H1 (cell line): ENCODE results near the gene FGFR2. TPM values are rescaled to one million over a fixed set of nuclear protein-coding genes. Genes with fewer than 3 reads are reported as not detected.

Experiments used
- CTCF ChIA-PET: fragments of 300-600 bp; sonication (Branson Sonifier 250); formaldehyde crosslinking; loops from one replicate; lab custom pipeline; 2021; ENCODE audit not compliant: partially characterized antibody; lab: Charles Lee
- POLR2A ChIA-PET: fragments of 300-600 bp; sonication (Branson Sonifier 250); formaldehyde crosslinking; loops from one replicate; lab custom pipeline; 2021; ENCODE audit warnings: inconsistent platforms; ENCODE audit not compliant: partially characterized antibody; lab: Charles Lee
- DNase-seq, 2 experiments: peaks; one replicate each; pipeline versions ENCODE4 v3.0.0 to v3.0.0-alpha.2; 2010 to 2022; ENCODE audit warnings: low spot score in 2 of 2, low read depth in 1 of 2, mixed read lengths in 1 of 2
- FAIRE-seq: peaks from 2 replicates; lab custom pipeline; 2011; peaks lifted over from hg19 to GRCh38; lab: Jason Lieb, UNC
- H2AFZ ChIP-seq: 2 replicates; pipeline ENCODE4 v1.8.1; 2012; ENCODE audit warnings: low read length, inconsistent platforms
- H2AK5ac ChIP-seq: 2 replicates; pipeline ENCODE4 v1.6.1; 2013; ENCODE audit warnings: low read depth, low read length
- H2BK120ac ChIP-seq: replicated peaks from 2 replicates; pipeline ENCODE3; 2013; ENCODE audit warnings: low read depth, low read length, inconsistent platforms
- H2BK12ac ChIP-seq: 2 replicates; pipeline ENCODE4 v1.6.1; 2013; ENCODE audit warnings: low read depth, low read length
- H2BK15ac ChIP-seq: 2 replicates; pipeline ENCODE4 v1.6.1; 2013; ENCODE audit warnings: low read length
- H2BK20ac ChIP-seq: 2 replicates; pipeline ENCODE4 v1.6.1; 2013; ENCODE audit warnings: low read length
- H2BK5ac ChIP-seq: 2 replicates; pipeline ENCODE4 v1.6.1; 2013; ENCODE audit warnings: low read depth, low read length
- H3K14ac ChIP-seq: 2 replicates; pipeline ENCODE4 v1.6.1; 2013; ENCODE audit warnings: inconsistent platforms; ENCODE audit not compliant: insufficient read length
- H3K18ac ChIP-seq: 2 replicates; pipeline ENCODE4 v1.6.1; 2013; ENCODE audit warnings: low read length; ENCODE audit errors: extremely low read depth
- H3K23ac ChIP-seq: 2 replicates; pipeline ENCODE4 v1.6.1; 2013; ENCODE audit warnings: inconsistent platforms; ENCODE audit not compliant: insufficient read length
- H3K23me2 ChIP-seq: 2 replicates; pipeline ENCODE4 v1.6.1; 2013; ENCODE audit warnings: low read depth, low read length
- H3K27ac ChIP-seq: 2 replicates; pipeline ENCODE4 v1.6.1; 2011; ENCODE audit warnings: low read depth, low read length, inconsistent platforms
- H3K27me3 ChIP-seq, 4 experiments: replicated peaks in 1 of 4; 1 replicate in 1 of 4; 2 replicates in 3 of 4; pipeline versions ENCODE4 v1.6.1 to v1.8.1; 2011 to 2013; ENCODE audit warnings: low read length in 3 of 4, mild to moderate bottlenecking in 3 of 4, inconsistent platforms in 2 of 4, mixed read lengths in 2 of 4, moderate library complexity in 1 of 4; ENCODE audit not compliant: control insufficient read depth in 3 of 4, insufficient read depth in 3 of 4; ENCODE audit errors: extremely low read depth in 1 of 4
- H3K36me3 ChIP-seq, 4 experiments: 2 replicates each; pipeline versions ENCODE4 v1.6.1 to v1.8.1; 2011 to 2013; ENCODE audit warnings: mild to moderate bottlenecking in 4 of 4, low read length in 3 of 4, moderate library complexity in 2 of 4, control low read depth in 1 of 4, inconsistent platforms in 1 of 4; ENCODE audit not compliant: insufficient read depth in 4 of 4, control insufficient read depth in 2 of 4
- H3K4ac ChIP-seq: replicated peaks from 2 replicates; pipeline ENCODE3; 2013; ENCODE audit warnings: low read length, low read depth, mixed read lengths, inconsistent platforms; ENCODE audit not compliant: insufficient read length
- H3K4me1 ChIP-seq, 4 experiments: replicated peaks in 1 of 4; 1 replicate in 1 of 4; 2 replicates in 3 of 4; pipeline versions ENCODE4 v1.6.1 to v1.8.1; 2011 to 2013; ENCODE audit warnings: low read length in 3 of 4, inconsistent platforms in 2 of 4, mixed read lengths in 1 of 4; ENCODE audit not compliant: insufficient read depth in 4 of 4, control insufficient read depth in 3 of 4
- H3K4me2 ChIP-seq, 2 experiments: 2 replicates each; pipeline versions ENCODE4 v1.6.1 to v1.8.1; 2011 to 2013; ENCODE audit warnings: low read depth in 2 of 2, low read length in 2 of 2, control low read depth in 1 of 2, inconsistent platforms in 1 of 2, mild to moderate bottlenecking in 1 of 2; ENCODE audit not compliant: insufficient read depth in 1 of 2
- H3K4me3 ChIP-seq, 4 experiments: fragments of 200-600, 300-600 bp in 1 of 4; sonication (generic), shearing (Covaris generic), sonication (Bioruptor Twin) in 1 of 4; 2 replicates each; pipeline versions ENCODE4 v1.5.1 to v1.8.1; 2011 to 2016; ENCODE audit warnings: low read length in 4 of 4, low read depth in 3 of 4, control low read depth in 2 of 4, inconsistent platforms in 2 of 4, mild to moderate bottlenecking in 2 of 4, mixed read lengths in 1 of 4, moderate library complexity in 1 of 4; ENCODE audit not compliant: insufficient read depth in 2 of 4; ENCODE audit errors: extremely low read depth in 1 of 4
- H3K56ac ChIP-seq: replicated peaks from 2 replicates; pipeline ENCODE3; 2013; ENCODE audit warnings: low read depth, mild to moderate bottlenecking, mixed read lengths, low read length, inconsistent platforms; ENCODE audit not compliant: insufficient read length
- H3K79me1 ChIP-seq: 2 replicates; pipeline ENCODE4 v1.6.1; 2013; ENCODE audit warnings: low read depth, low read length, control low read depth
- H3K79me2 ChIP-seq, 2 experiments: 2 replicates each; pipeline versions ENCODE4 v1.6.1 to v1.8.1; 2012 to 2013; ENCODE audit warnings: low read length in 2 of 2, mild to moderate bottlenecking in 2 of 2, inconsistent platforms in 1 of 2; ENCODE audit not compliant: insufficient read depth in 2 of 2, control insufficient read depth in 1 of 2
- H3K9ac ChIP-seq, 4 experiments: replicated peaks in 1 of 4; 1 replicate in 1 of 4; 2 replicates in 3 of 4; pipeline versions ENCODE4 v1.6.1 to v1.8.1; 2011 to 2013; ENCODE audit warnings: low read depth in 3 of 4, low read length in 3 of 4, control low read depth in 2 of 4, mild to moderate bottlenecking in 2 of 4, moderate library complexity in 2 of 4, inconsistent platforms in 1 of 4; ENCODE audit errors: extremely low read depth in 1 of 4
- H3K9me3 ChIP-seq, 2 experiments: 2 replicates each; pipeline versions ENCODE4 v1.6.1 to v1.8.1; 2012 to 2013; ENCODE audit warnings: mild to moderate bottlenecking in 2 of 2, moderate library complexity in 2 of 2, control low read depth in 1 of 2, inconsistent platforms in 1 of 2, low read depth in 1 of 2, low read length in 1 of 2, mixed read lengths in 1 of 2; ENCODE audit not compliant: insufficient read depth in 2 of 2
- H4K20me1 ChIP-seq, 2 experiments: replicated peaks in 1 of 2; 2 replicates each; pipeline versions ENCODE3 to v1.8.1; 2011 to 2013; ENCODE audit warnings: inconsistent platforms in 2 of 2, low read length in 2 of 2, mild to moderate bottlenecking in 1 of 2; ENCODE audit not compliant: insufficient read depth in 2 of 2, control insufficient read depth in 1 of 2
- H4K5ac ChIP-seq: 2 replicates; pipeline ENCODE4 v1.6.1; 2013; ENCODE audit warnings: low read length, low read depth, mixed read lengths, inconsistent platforms; ENCODE audit not compliant: insufficient read length
- H4K8ac ChIP-seq: 2 replicates; pipeline ENCODE4 v1.8.0; 2013; ENCODE audit warnings: mild to moderate bottlenecking, moderate library complexity, low read length, inconsistent platforms; ENCODE audit not compliant: insufficient read depth; ENCODE audit errors: extremely low read depth
- H4K91ac ChIP-seq: replicated peaks from 2 replicates; pipeline ENCODE3; 2013; ENCODE audit warnings: low read length, mixed read lengths, inconsistent platforms; ENCODE audit not compliant: insufficient read length
- BACH1 ChIP-seq: IDR thresholded peaks from 2 replicates; pipeline ENCODE4 v1.6.1; 2012; ENCODE audit warnings: low read length, improper control_type of control experiment
- KDM4A ChIP-seq: IDR thresholded peaks from one replicate; pipeline ENCODE4 v1.7.1; 2012; ENCODE audit warnings: low read depth, mild to moderate bottlenecking, moderate library complexity, low read length, inconsistent platforms; ENCODE audit not compliant: severe bottlenecking
- KDM5A ChIP-seq: fragments of 200-600 bp; IDR thresholded peaks from 2 replicates; pipeline ENCODE4 v1.7.1; 2012; ENCODE audit warnings: mild to moderate bottlenecking, low read length, inconsistent platforms, mixed read lengths
- NRF1 ChIP-seq: IDR thresholded peaks from 2 replicates; pipeline ENCODE4 v1.6.1; 2011; ENCODE audit warnings: mild to moderate bottlenecking, low read depth, low read length, improper control_type of control experiment
- RAD21 ChIP-seq, 2 experiments: IDR thresholded peaks in 1 of 2; conservative IDR thresholded peaks in 1 of 2; 2 replicates each; pipeline ENCODE4 v1.6.1; 2011; ENCODE audit warnings: low read depth in 2 of 2, low read length in 2 of 2, improper control_type of control experiment in 1 of 2, inconsistent platforms in 1 of 2, mild to moderate bottlenecking in 1 of 2, moderate library complexity in 1 of 2
- RXRA ChIP-seq: IDR thresholded peaks from 2 replicates; pipeline ENCODE4 v1.6.1; 2011; ENCODE audit warnings: low read depth, mild to moderate bottlenecking, low read length, moderate library complexity; ENCODE audit not compliant: insufficient read depth
- SP1 ChIP-seq: IDR thresholded peaks from 2 replicates; pipeline ENCODE4 v1.6.1; 2011; ENCODE audit warnings: low read depth, low read length
- SP2 ChIP-seq: IDR thresholded peaks from 2 replicates; pipeline ENCODE4 v1.6.1; 2012; ENCODE audit warnings: mild to moderate bottlenecking, low read length, inconsistent platforms
- SP4 ChIP-seq: IDR thresholded peaks from 2 replicates; pipeline ENCODE4 v1.6.1; 2012; ENCODE audit warnings: low read length, inconsistent platforms
- SRF ChIP-seq: IDR thresholded peaks from 2 replicates; pipeline ENCODE4 v1.6.1; 2011; ENCODE audit warnings: mild to moderate bottlenecking, low read depth, low read length, moderate library complexity
- SUZ12 ChIP-seq: fragments of 200-600 bp; sonication (generic); IDR thresholded peaks from 2 replicates; pipeline ENCODE4 v1.6.1; 2012; ENCODE audit warnings: mild to moderate bottlenecking, inconsistent platforms, low read length, moderate library complexity, mixed read lengths
- TAF7 ChIP-seq: optimal IDR thresholded peaks from 2 replicates; pipeline ENCODE3; 2011; ENCODE audit warnings: low read depth, mild to moderate bottlenecking, inconsistent platforms, low read length, moderate library complexity, borderline replicate concordance
- TCF12 ChIP-seq: IDR thresholded peaks from 2 replicates; pipeline ENCODE4 v1.6.1; 2011; ENCODE audit warnings: low read depth, mild to moderate bottlenecking, low read length
- TEAD4 ChIP-seq: IDR thresholded peaks from 2 replicates; pipeline ENCODE4 v1.6.1; 2012; ENCODE audit warnings: low read depth, low read length, inconsistent platforms, mixed read lengths
- WGBS, 2 experiments: shearing (Covaris generic) in 1 of 2; methylation state at CpG; one replicate each; pipeline versions ENCODE4 v1.1.6 to v1.1.7; 2013 to 2015; ENCODE audit warnings: low lambda C conversion rate in 2 of 2, mixed read lengths in 2 of 2, inconsistent platforms in 1 of 2, low coverage in 1 of 2, missing lambda C conversion rate in 1 of 2; ENCODE audit not compliant: insufficient replicate concordance in 2 of 2, insufficient coverage in 1 of 2, insufficient read length in 1 of 2; ENCODE audit errors: extremely low coverage in 1 of 2, missing lambda C conversion rate in 1 of 2; 5-methylcytosine and 5-hydroxymethylcytosine counted together
- polyA plus RNA-seq, 7 experiments: library from polyadenylated mRNA; depleted of rRNA in 3 of 7; stranded (reverse) in 5 of 7; unstranded in 2 of 7; fragments of >200 nt in 5 of 7; fragments of 200-250 nt in 2 of 7; gene quantifications; 1 replicate in 5 of 7; 2 replicates in 1 of 7; 4 replicates in 1 of 7; pipeline versions ENCODE4 v1.2.1 to v1.2.3, GENCODE V29; 2011 to 2013; ENCODE audit warnings: missing spikeins in 2 of 7, mixed read lengths in 2 of 7
- total RNA-seq: library from RNA; stranded (reverse); fragmentation: NEBNext Ultra II Directional; extraction: Animal tissue kit (Norgen Biotek cat#: 25700); gene quantifications from 2 replicates; pipeline ENCODE4 v1.2.1, GENCODE V29; 2021

FGFR2 gene
- total and polyA plus RNA-seq, 2 of the 8 experiments (the other 6 are each of a cell fraction or from before 2014, with no cell fraction given) = 50.2 to 81.2 TPM

- 74% methylated on average over 8 of the region's 8 CpGs; no CpG with 5 or more reads in 1 of the 2 experiments for WGBS, 2 experiments
- H3K79me2 ChIP-seq = peaks cover 61 to 82% of the 10 kb centered on the region in 2 experiments
- POLR2A ChIA-PET = interaction anchor here (1.0 to 6.3 kb wide), 3 partner anchors 8 to 23 kb away, joined by 3 to 42 read pairs (median 3); no protein-coding TSS in a partner anchor
- TF ChIP-seq RXRA (no peak), SP1 (no peak), SRF (no peak), SUZ12 (no peak), TCF12 (no peak), TEAD4 (no peak), KDM5A (no peak), TAF7 (no peak), BACH1 (no peak), NRF1 (no peak), SP4 (no peak), SP2 (no peak), RAD21 (IDR thresholded peaks at IDR 0.05 in 1 of 2, conservative IDR thresholded peaks at IDR 0.05 in 1 of 2; ENCODE audit: low read depth in 2 of 2, low read length in 2 of 2) (no peak), KDM4A (no peak)
These were observed 4.2 kb downstream of the FGFR2 start for GRCh38 chr10:121594076-121594475.

More at GRCh38 chr10:121594076-121594475, 4.2 kb downstream of the FGFR2 start:
- Histone ChIP-seq H2BK15ac (peak overlapping the region; percentile 93; the same call in 1 of the 2 replicates), H4K20me1 (peaks cover 39 to 52% of the 10 kb centered on the region in 2 experiments), H3K9me3 (no peaks in the 10 kb centered on the region), H3K79me1 (peaks cover 19% of the 10 kb centered on the region; the same call in 1 of the 2 replicates), H3K23me2 (peaks cover 13% of the 10 kb centered on the region), H3K36me3 (peaks cover 6 to 60% (median 16%) of the 10 kb centered on the region in 4 experiments), H3K56ac (no peak overlapping the region), H2AK5ac (no peak overlapping the region), H2AFZ (no peak overlapping the region), H3K4me2 (peak overlapping the region; percentile 37 to 99), H3K4me1 (peaks cover 9 to 43% (median 25%) of the 10 kb centered on the region in 4 experiments), H3K4ac (no peak overlapping the region), H2BK12ac (0 out of 2 replicates have a peak overlapping the region, but pooled peaks have one; percentile 51), H4K8ac (no peak overlapping the region), H3K27ac (no peak overlapping the region; the same call in 1 of the 2 replicates), H3K9ac (no peak overlapping the region), H3K14ac (no peak overlapping the region), H4K5ac (no peak overlapping the region), H3K23ac (no peak overlapping the region), H2BK120ac (no peak overlapping the region), H4K91ac (no peak overlapping the region), H3K27me3 (no peaks in the 10 kb centered on the region), H3K4me3 (peak overlapping the region in 2 of 4 experiments; percentile 16 to 95; a peak in 3 of 8 replicates), H2BK5ac (peak overlapping the region; percentile 86; the same call in 1 of the 2 replicates), H2BK20ac (0 out of 2 replicates have a peak overlapping the region, but pooled peaks have one; percentile 48), H3K18ac (peak overlapping the region; percentile 75; the same call in 1 of the 2 replicates)
- FAIRE-seq = no peak
- DNase-seq = no peak
- CTCF ChIA-PET = interaction anchor here (1.0 to 2.5 kb wide), 6 partner anchors 12 to 293 kb away, joined by 3 to 17 read pairs (median 4); no protein-coding TSS in a partner anchor
